HCT116 (cell line): ENCODE data around the gene ERI2. TPM values are rescaled to one million over a fixed set of nuclear protein-coding genes. Genes with fewer than 3 reads are reported as not detected.

Experiments used
- ATAC-seq: fragments of 200-7000 bp; cut with Tn5 transposase; 2 replicates; pipeline ENCODE4 v1.9.1; 2020; ENCODE audit warnings: mild to moderate bottlenecking, moderate library complexity
- BruUV-seq: library from RNA; stranded (reverse); fragments of 400-500 nt; replicated peaks from 2 replicates; lab custom pipeline; 2021; lab: Mats Ljungman, UMichigan
- CTCF ChIA-PET: fragments of 300-600 bp; sonication (Branson Sonifier 250); formaldehyde crosslinking; loops from one replicate; lab custom pipeline; 2021; ENCODE audit warnings: antibody characterized with exemption; lab: Charles Lee
- POLR2A ChIA-PET: fragments of 300-600, 350-600 bp; sonication (Branson Sonifier 250); formaldehyde crosslinking; loops from one replicate; lab custom pipeline; 2021; ENCODE audit warnings: antibody characterized with exemption; lab: Charles Lee
- RAD21 ChIA-PET, 2 experiments: fragments of 300-600 bp; sonication (Branson Sonifier 250); formaldehyde crosslinking; loops; one replicate each; lab custom pipeline; 2023; ENCODE audit warnings: low total read pairs in 2 of 2; ENCODE audit not compliant: uncharacterized antibody in 2 of 2, unreplicated experiment in 2 of 2, low non-redundant PET in 1 of 2; lab: Charles Lee
- DNase-seq: peaks from one replicate; pipeline ENCODE4 v3.0.0-alpha.2; 2010; ENCODE audit warnings: low read depth, low spot score
- H2AFZ ChIP-seq: fragments of 200-600 bp; shearing (Covaris generic), sonication (generic); 2 replicates; pipeline ENCODE4 v1.6.1; 2017; ENCODE audit warnings: low read depth, mixed run types, mixed read lengths, antibody characterized with exemption, low read length; ENCODE audit not compliant: poor library complexity, severe bottlenecking
- H3K27ac ChIP-seq: 2 replicates; pipeline ENCODE4 v1.5.1; 2012; ENCODE audit warnings: low read depth, low read length
- H3K27me3 ChIP-seq: fragments of 200-600 bp; sonication (generic); 2 replicates; pipeline ENCODE4 v1.6.1; 2016; ENCODE audit warnings: mixed run types, low read length, mixed read lengths; ENCODE audit not compliant: insufficient read depth
- H3K36me3 ChIP-seq, 2 experiments: fragments of 200-500 bp in 1 of 2; fragments of 200-600 bp in 1 of 2; sonication (Bioruptor generic) in 1 of 2; sonication (generic) in 1 of 2; 2 replicates each; pipeline versions ENCODE4 v1.5.1 to v1.6.1; 2014 to 2016; ENCODE audit warnings: low read length in 2 of 2, inconsistent platforms in 1 of 2, mixed read lengths in 1 of 2, mixed run types in 1 of 2; ENCODE audit not compliant: insufficient read depth in 2 of 2, control insufficient read depth in 1 of 2
- H3K4me1 ChIP-seq, 2 experiments: fragments of 200-600 bp in 1 of 2; sonication (generic) in 1 of 2; 2 replicates each; pipeline versions ENCODE4 v1.5.1 to v1.6.1; 2012 to 2017; ENCODE audit warnings: low read length in 2 of 2, inconsistent platforms in 1 of 2, mild to moderate bottlenecking in 1 of 2, mixed read lengths in 1 of 2, mixed run types in 1 of 2, moderate library complexity in 1 of 2; ENCODE audit not compliant: insufficient read depth in 2 of 2, control insufficient read depth in 1 of 2
- H3K4me2 ChIP-seq: fragments of 200-600 bp; sonication (generic); 2 replicates; pipeline ENCODE4 v1.6.1; 2017; ENCODE audit warnings: mixed run types, low read length, mixed read lengths
- H3K4me3 ChIP-seq, 2 experiments: fragments of 200-600 bp in 1 of 2; sonication (generic) in 1 of 2; replicated peaks in 1 of 2; 2 replicates each; pipeline ENCODE4 v1.5.1; 2011 to 2016; ENCODE audit warnings: low read length in 2 of 2, control low read depth in 1 of 2, low read depth in 1 of 2, mild to moderate bottlenecking in 1 of 2, mixed read lengths in 1 of 2, mixed run types in 1 of 2
- H3K79me2 ChIP-seq: fragments of 200-600 bp; sonication (generic); 2 replicates; pipeline ENCODE4 v1.6.1; 2017; ENCODE audit warnings: mild to moderate bottlenecking, mixed run types, low read length, moderate library complexity, mixed read lengths; ENCODE audit not compliant: insufficient read depth
- H3K9ac ChIP-seq: fragments of 200-600 bp; sonication (generic); 2 replicates; pipeline ENCODE4 v1.6.1; 2016; ENCODE audit warnings: low read length, mixed read lengths
- H3K9me2 ChIP-seq: fragments of 200-600 bp; sonication (generic), shearing (Covaris generic); 2 replicates; pipeline ENCODE4 v1.6.1; 2017; ENCODE audit warnings: mixed run types, mild to moderate bottlenecking, moderate library complexity; ENCODE audit not compliant: insufficient read depth
- H3K9me3 ChIP-seq, 2 experiments: fragments of 200-500 bp in 1 of 2; fragments of 200-600 bp in 1 of 2; sonication (Bioruptor generic) in 1 of 2; sonication (generic) in 1 of 2; 2 replicates each; pipeline ENCODE4 v1.6.1; 2014 to 2017; ENCODE audit warnings: low read length in 2 of 2, mixed read lengths in 2 of 2, inconsistent platforms in 1 of 2, low read depth in 1 of 2, mild to moderate bottlenecking in 1 of 2, mixed run types in 1 of 2, moderate library complexity in 1 of 2; ENCODE audit not compliant: control insufficient read depth in 1 of 2, insufficient read depth in 1 of 2
- H4K20me1 ChIP-seq: fragments of 200-600 bp; sonication (generic), shearing (Covaris generic); 2 replicates; pipeline ENCODE4 v1.6.1; 2017; ENCODE audit warnings: mixed run types, mild to moderate bottlenecking, moderate library complexity; ENCODE audit not compliant: insufficient read depth
- ATF3 ChIP-seq: IDR thresholded peaks from 2 replicates; pipeline ENCODE4 v1.6.1; 2012
- CBX3 ChIP-seq: IDR thresholded peaks from 2 replicates; pipeline ENCODE4 v1.6.1; 2012; ENCODE audit warnings: low read depth
- CEBPB ChIP-seq: IDR thresholded peaks from 2 replicates; pipeline ENCODE4 v1.6.1; 2012; ENCODE audit warnings: low read depth
- CTCF ChIP-seq, 3 experiments: fragments of 200-600 bp in 1 of 3; sonication (generic) in 1 of 3; IDR thresholded peaks in 2 of 3; conservative IDR thresholded peaks in 1 of 3; 2 replicates each; pipeline ENCODE4 v1.5.1; 2012 to 2017; ENCODE audit warnings: low read depth in 2 of 3, low read length in 2 of 3, antibody characterized with exemption in 1 of 3, borderline replicate concordance in 1 of 3, control low read depth in 1 of 3, mild to moderate bottlenecking in 1 of 3, mixed read lengths in 1 of 3, mixed run types in 1 of 3, moderate library complexity in 1 of 3; ENCODE audit not compliant: insufficient read depth in 1 of 3
- EGR1 ChIP-seq: IDR thresholded peaks from 2 replicates; pipeline ENCODE4 v1.6.1; 2012; ENCODE audit warnings: low read depth
- ELF1 ChIP-seq: IDR thresholded peaks from 2 replicates; pipeline ENCODE4 v1.6.1; 2012; ENCODE audit warnings: low read depth, borderline replicate concordance
- EZH2 ChIP-seq: fragments of 200-600 bp; sonication (generic); IDR thresholded peaks from 2 replicates; pipeline ENCODE4 v1.6.1; 2017; ENCODE audit warnings: antibody characterized with exemption, mixed run types
- EZH2phosphoT487 ChIP-seq: fragments of 200-600 bp; IDR thresholded peaks from 2 replicates; pipeline ENCODE4 v1.6.1; 2018; ENCODE audit warnings: antibody characterized with exemption, borderline replicate concordance
- FOSL1 ChIP-seq: IDR thresholded peaks from 2 replicates; pipeline ENCODE4 v1.6.1; 2012; ENCODE audit warnings: low read depth
- JUND ChIP-seq: IDR thresholded peaks from 2 replicates; pipeline ENCODE4 v1.6.1; 2012
- MAX ChIP-seq: IDR thresholded peaks from 2 replicates; pipeline ENCODE4 v1.6.1; 2012
- POLR2A ChIP-seq: IDR thresholded peaks from 2 replicates; pipeline ENCODE4 v1.7.0; 2011; ENCODE audit warnings: borderline replicate concordance; ENCODE audit not compliant: insufficient read depth, insufficient read length; ENCODE audit errors: extremely low read depth
- POLR2AphosphoS5 ChIP-seq: IDR thresholded peaks from 2 replicates; pipeline ENCODE4 v1.6.1; 2011; ENCODE audit warnings: mild to moderate bottlenecking, low read depth, low read length, moderate library complexity
- RAD21 ChIP-seq: IDR thresholded peaks from 2 replicates; pipeline ENCODE4 v1.6.1; 2012; ENCODE audit warnings: low read depth, mild to moderate bottlenecking
- SIN3A ChIP-seq: IDR thresholded peaks from 2 replicates; pipeline ENCODE4 v1.6.1; 2012; ENCODE audit warnings: low read depth
- SP1 ChIP-seq: IDR thresholded peaks from 2 replicates; pipeline ENCODE4 v1.6.1; 2012; ENCODE audit warnings: low read depth
- TCF7L2 ChIP-seq: IDR thresholded peaks from 2 replicates; pipeline ENCODE4 v1.7.0; 2011; ENCODE audit warnings: borderline replicate concordance, inconsistent platforms; ENCODE audit not compliant: insufficient read depth, insufficient read length; ENCODE audit errors: extremely low read depth
- YY1 ChIP-seq: IDR thresholded peaks from 2 replicates; pipeline ENCODE4 v1.6.1; 2011; ENCODE audit warnings: low read length, low read depth, moderate library complexity, mild to moderate bottlenecking; ENCODE audit not compliant: insufficient replicate concordance; ENCODE audit errors: extremely low read depth
- ZBTB33 ChIP-seq: IDR thresholded peaks from 2 replicates; pipeline ENCODE4 v1.6.1; 2011; ENCODE audit warnings: mild to moderate bottlenecking, low read length, moderate library complexity; ENCODE audit not compliant: insufficient replicate concordance; ENCODE audit errors: extremely low read depth
- ZFX ChIP-seq: fragments of 450-650 bp; IDR thresholded peaks from 2 replicates; pipeline ENCODE4 v1.6.1; 2017
- ZNF274 ChIP-seq: fragments of 200-500 bp; sonication (Bioruptor generic); IDR thresholded peaks from 2 replicates; pipeline ENCODE4 v1.6.1; 2014; ENCODE audit warnings: mild to moderate bottlenecking, low read depth, low read length, inconsistent platforms
- intact Hi-C: fragments of 100-400 bp; cut with micrococcal nuclease; formaldehyde crosslinking; loops from 2 replicates; pipeline ENCODE4 v1.10.0; 2022
- total RNA-seq: library from RNA; stranded (reverse); gene quantifications from one replicate; pipeline ENCODE4 v1.2.1, GENCODE V29; 2021; ENCODE audit not compliant: unreplicated experiment

Gene ERI2
- total RNA-seq, 1 experiment from 2014 or later: 42.1 TPM

GRCh38 chr16:20763461-20764232, 42.6 kb downstream of the ERI2 start, which contains the start of gene ACSM3:
Gene ACSM3, plus strand, starts transcription at chr16:20764014. Its CDS starts 6,021 bp downstream, at chr16:20770035.
- POLR2A ChIA-PET: interaction anchor here (1.0 kb wide), 1 partner anchor 40 kb away, joined by 3 read pairs; no protein-coding TSS in a partner anchor
- RAD21 ChIA-PET: no interaction called here
- peak; percentile 65 for DNase-seq
- Histone ChIP-seq H3K79me2 (no peaks in the 10 kb centered on the region), H3K9me3 (no peaks in the 10 kb centered on the region), H3K9me2 (no peaks in the 10 kb centered on the region), H3K36me3 (no peaks in the 10 kb centered on the region), H3K4me2 (peak within 1 kb of the TSS; percentile 69), H3K27me3 (no peaks in the 10 kb centered on the region), H3K4me1 (peaks cover 10 to 12% of the 10 kb centered on the region in 2 experiments), H3K9ac (peak within 1 kb of the TSS; percentile 9; the same call in 1 of the 2 replicates), H2AFZ (peak within 1 kb of the TSS; percentile 70), H4K20me1 (no peaks in the 10 kb centered on the region), H3K4me3 (peak within 1 kb of the TSS; percentile 34 to 51), H3K27ac (0 out of 2 replicates have a peak within 1 kb of the TSS, but pooled peaks have one; percentile 12)
- CTCF ChIA-PET: interaction anchor here (1.2 to 3.7 kb wide), 2 partner anchors 12 to 537 kb away, joined by 3 to 14 read pairs; no protein-coding TSS in a partner anchor
- intact Hi-C loops: no loop called here
- ATAC-seq: peak; percentile 100
- TSS peak; percentile 78 for BruUV-seq
- TF ChIP-seq FOSL1 (no peak), TCF7L2 (no peak), CBX3 (peak; percentile 44; the same call in 1 of the 2 replicates), JUND (no peak), ZFX (no peak), EGR1 (no peak), YY1 (no peak), POLR2AphosphoS5 (peak; percentile 19; the same call in 1 of the 2 replicates), POLR2A (no peak), ZBTB33 (no peak), CEBPB (no peak), ATF3 (no peak), ZNF274 (no peak), MAX (peak; percentile 84), RAD21 (no peak), ELF1 (no peak), SP1 (peak; percentile 32; the same call in 1 of the 2 replicates), EZH2phosphoT487 (no peak), SIN3A (no peak), EZH2 (no peak), CTCF (IDR thresholded peaks at IDR 0.05 in 2 of 3, conservative IDR thresholded peaks at IDR 0.05 in 1 of 3; ENCODE audit: borderline replicate concordance in 1 of 3, insufficient read depth in 1 of 3, low read depth in 2 of 3, low read length in 2 of 3) (no peak)
